HG03439 (cell line): ENCODE measurements around the gene CEACAM20.
"Not testable (repeated sequence)": the region's sequence is repeated elsewhere in the genome, so short reads cannot be mapped to it uniquely, and the experiment has no call there.

Experiments used
- ATAC-seq: cut with Tn5 transposase; IDR thresholded peaks from one replicate; pipeline ENCODE4 v1.9.1; 2021; ENCODE audit warnings: mild to moderate bottlenecking, moderate library complexity; ENCODE audit not compliant: unreplicated experiment

Gene CEACAM20

DNA sequence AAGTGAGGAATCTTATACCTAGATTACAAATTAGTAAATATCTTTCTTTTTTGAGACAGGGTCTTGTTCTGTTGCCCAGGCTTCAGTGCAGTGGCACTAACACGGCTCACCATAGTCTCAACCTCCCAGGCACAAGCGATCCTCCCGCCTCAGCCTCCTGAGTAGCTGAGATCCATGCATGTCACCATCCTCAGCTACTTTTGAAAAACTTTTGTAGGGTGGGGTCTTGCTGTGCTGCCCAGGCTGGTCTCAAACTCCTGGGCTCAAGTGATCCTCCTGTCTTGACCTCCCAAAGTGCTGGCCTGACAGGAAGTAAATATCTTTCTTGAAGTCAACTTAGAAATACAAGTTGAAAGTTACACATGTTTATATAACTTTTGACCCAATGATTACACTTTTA, 20.0 kb upstream of the CEACAM20 start:
- ATAC-seq = no peak

DNA sequence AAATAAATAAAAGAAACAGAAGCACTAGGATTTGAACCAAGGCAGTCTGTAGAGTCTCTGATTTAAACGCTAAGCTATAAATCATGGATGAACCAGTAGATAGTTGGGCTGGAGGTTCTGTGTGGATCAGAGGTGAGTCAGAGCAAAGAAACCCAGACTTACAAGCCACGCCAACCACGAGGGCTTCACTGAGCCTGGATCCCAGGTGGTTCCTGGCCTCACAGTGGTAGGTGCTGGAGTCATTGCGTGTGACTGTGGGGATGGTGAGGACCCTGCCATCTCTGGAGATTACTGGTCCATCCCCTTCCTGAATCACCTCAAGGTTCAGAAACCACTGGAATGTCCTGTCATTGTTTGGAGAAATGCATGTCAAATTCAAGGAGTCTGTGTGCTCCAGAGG, 19.3 kb upstream of the CEACAM20 start:
- ATAC-seq = no peak

DNA sequence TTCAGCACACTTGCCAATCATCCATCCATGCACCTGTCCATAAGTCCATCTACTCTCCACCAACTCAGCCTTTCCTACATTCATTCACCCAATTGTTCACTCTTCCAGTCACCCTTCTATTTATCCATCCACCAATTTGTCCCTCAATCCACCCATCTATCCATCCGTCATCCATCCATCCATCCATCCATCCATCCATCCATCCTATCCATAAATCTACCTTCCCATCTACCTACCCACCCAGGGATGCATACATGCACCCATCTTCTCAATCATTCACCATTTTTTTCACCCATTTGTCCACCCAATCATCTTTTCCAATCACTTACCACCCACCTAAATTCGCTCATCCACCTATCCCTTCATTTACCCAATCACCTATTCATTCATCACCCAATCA, 14.6 kb upstream of the CEACAM20 start:
- no peak for ATAC-seq

DNA sequence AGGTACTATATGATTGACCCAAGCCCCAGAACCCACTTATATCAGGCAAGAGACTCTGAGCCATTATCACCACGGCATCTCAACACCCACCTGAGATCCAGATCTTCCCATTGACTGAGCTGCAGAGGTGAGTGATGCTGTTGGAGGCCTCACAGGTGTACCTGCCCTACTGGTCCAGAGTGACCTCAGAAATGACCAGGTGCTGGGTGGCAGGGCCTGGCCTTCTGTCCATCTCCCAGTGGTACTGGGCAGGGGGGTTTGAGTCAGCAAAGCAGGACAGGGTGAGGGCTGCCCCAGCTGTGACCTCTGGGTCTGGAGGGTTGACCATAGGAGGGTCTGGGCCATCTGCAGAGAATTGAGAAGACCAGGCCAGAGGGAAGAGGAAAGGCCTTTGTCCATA, 13.2 kb upstream of the CEACAM20 start:
- ATAC-seq = no peak

DNA sequence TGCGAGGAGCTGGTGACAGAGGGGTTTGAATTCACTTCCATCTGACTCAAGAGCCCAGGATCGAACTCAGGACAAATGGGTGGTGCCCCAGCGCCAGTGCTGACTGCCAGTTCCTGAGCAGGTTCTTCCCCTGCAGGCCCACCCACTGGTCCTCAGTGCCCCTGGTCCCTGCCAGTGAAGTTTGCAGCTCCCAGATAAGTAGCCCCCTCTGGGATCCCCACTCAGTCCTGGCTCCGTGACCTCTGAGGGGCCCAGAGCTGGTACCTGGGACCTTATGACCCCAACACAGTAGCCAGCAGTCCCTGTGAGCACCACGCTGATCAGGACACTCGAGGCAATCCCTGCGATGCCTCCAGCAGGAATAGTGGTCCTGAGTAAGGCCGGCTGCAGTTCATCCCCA, 11.3 kb upstream of the CEACAM20 start:
- ATAC-seq = no peak

DNA sequence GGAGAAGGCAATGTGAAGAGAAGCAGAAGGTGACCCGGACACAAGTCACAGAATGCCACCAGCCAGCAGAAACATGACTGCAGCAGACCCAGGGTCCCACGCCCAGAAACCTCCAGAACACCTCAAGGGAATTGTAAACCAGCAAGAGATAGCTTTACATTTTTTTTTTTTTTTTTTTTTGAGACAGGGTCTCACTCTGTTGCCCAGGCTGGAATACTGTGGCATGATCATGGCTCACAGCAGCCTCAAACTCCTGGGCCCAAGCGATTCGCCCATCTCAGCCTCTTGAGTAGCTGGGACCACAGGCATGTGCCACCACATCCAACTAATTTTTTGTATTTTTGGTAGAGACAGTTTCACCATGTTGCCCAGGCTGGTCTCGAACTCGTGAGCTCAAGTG, 10.5 kb upstream of the CEACAM20 start:
- ATAC-seq = no peak

DNA sequence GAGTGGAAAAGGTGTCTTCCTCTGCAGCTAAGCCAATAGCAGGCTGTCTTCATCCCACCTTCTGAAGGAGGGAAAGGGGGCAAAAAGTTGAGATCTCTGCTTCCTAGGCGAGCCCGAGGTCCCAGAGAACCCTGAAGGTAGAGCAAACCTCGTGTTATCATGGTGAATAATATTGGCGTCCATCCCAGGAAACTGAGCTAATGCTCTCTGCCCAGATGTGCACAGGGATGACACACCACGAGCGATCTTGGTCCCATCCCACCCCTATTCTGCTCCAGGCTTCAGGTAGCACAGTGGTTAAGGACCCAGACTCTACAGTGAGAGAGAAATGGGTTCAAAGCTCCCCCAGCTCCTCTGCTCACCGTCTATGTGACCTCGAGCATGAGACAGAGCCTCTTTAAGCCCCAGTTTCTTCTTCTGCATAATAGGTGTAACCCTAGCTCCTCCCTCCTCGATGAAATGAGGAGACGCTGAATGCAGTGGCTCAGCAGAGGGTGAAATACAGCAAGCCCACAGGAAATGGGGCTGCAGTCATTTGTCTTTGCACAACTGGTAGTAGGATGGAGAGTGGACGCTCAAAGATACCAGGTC, 9.9 kb upstream of the CEACAM20 start:
- ATAC-seq = no peak

DNA sequence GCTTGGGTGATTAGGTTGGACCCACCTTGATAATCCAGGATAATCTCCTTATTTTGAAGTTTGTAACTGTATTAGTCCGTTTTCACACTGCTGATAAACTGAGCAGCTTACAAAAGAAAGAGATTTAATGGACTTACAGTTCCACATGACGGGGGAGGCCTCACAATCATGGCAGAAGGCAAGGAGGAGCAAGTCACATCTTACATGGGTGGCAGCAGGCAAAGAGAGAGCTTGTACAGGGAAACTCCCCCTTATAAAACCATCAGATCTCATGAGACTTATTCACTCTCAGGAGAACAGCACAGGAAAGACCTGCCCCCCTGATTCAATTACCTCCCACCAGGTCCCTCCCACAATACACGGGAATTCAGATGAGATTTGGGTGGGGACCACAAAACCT, 5.9 kb upstream of the CEACAM20 start:
- not testable (repeated sequence) for ATAC-seq

DNA sequence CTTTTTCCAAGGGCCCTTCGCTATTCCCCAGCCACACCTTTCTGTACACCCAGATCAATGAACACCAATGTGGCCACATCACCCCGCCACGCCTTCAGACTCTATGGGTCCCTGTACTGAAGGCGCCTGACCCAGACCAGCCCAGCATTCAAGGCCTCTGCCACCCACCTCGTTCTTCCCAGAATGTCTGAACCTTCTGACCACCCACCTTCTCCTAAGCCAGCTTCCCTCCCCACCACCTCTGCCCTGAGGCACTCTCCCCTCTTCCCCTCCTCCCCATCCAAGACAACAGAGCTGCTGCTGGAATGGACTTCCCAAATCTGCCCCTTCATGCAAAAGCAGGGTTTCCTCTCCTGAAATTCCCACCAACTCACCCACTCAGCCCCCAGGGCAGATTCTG, 3.3 kb upstream of the CEACAM20 start:
- no peak for ATAC-seq

DNA sequence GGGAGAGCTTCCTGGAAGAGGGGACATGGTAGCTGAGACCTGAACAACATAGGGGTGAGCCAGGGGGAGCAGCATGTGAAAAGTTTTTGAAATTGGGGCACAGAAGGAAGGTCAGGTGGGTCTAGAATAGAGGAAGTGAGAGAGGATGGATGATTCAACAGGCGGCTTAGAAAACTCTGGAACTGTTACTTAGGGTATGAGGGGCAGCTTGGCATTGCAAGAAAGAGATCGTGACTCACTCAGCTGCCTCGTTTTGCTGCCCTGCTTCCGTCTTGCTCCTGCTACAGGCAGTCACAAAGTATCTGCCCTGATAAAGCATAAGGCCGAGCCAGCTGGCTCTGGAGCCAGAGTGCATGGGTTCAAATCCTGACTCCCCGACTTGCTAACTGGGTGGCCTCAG, 1.3 kb upstream of the CEACAM20 start:
- no peak for ATAC-seq

DNA sequence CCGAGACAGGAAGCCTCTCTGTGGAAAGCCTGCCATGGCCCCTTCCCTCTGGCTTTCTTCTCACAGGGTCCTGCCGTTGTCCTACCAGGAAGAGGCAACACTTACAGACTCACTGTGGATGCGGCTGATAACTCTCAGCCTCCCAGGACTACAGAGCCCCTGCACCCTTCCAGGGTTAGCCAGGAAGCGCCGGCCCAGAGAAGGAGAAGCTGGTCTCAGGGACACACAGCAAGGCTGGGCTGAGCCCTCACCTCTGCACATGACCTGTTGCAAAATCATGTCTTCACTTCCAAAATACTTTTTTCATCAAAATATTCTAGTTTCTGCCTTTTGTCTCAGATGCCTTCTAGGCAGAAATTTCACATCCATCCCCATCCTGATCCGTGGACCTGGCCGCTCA, 1.9 kb downstream of the CEACAM20 start:
- no peak for ATAC-seq

DNA sequence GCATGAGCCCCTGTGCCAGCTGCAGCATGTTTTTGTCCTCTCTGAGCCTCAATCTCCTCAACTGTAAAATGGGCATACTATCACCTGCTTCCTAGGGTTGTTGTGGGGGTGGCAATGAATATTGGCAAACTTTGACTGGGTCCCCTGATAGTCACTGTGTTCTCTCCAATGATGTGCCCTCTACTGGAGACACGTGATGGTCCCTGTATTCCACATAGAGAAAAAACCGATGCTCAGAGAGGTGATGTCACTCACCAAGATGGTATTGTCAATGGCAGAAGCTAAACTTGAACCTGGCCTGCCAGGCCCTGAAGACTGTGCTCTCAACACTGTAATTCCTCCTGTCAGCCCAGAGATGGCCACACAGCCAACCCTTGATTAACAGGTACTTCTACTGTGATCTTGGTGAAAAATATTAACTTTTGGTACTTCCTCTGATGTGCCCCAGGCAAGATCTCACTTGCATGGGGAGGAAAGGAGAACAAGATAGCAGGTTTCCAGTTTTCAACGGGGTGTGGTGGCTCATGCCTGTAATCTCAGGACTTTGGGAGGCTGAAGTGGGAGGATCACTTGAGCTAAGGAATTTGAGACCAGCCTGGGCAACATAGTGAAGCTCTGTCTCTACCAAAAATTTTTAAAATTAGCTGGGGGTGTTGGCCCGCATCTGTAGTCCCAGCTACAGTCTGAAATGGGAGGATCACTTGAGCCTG, 3.6 kb downstream of the CEACAM20 start:
- no peak for ATAC-seq

DNA sequence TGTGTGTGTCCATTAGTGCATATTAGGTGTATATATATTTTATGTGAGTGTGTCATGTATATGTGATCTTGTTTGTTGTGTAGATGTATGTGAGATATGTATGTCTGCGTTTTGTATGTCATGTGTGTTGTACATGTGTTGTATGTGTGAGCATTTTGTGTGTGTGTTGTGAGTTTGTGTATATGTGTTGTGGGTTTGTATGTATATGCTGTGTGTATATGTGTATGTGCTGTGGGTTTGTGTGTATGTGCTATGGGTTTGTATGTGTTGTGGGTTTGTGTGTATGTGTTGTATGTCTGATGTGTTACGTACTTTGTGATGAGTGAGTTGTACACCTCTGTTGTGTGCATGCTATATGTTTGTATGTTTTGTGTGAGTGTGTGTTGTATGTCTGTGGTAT, 8.1 kb downstream of the CEACAM20 start:
- ATAC-seq = no peak

DNA sequence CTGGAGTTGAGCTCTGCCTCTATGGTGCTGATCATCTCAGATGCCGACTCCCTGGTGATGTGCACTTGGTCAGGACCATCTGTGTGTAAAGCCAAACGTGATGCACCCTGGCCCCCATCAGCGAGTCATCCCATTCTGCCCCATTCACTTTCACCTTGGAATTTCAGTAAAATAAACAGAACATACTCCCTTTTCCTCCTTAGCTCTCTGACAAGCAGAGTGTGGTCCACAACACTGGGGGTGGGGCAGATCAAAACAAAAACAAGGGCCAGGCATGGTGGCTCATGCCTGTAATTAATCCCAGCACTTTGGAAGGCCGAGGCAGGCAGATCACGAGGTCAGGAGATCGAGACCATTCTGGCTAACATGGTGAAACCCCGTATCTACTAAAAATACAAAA, 12.3 kb downstream of the CEACAM20 start:
- ATAC-seq = no peak

DNA sequence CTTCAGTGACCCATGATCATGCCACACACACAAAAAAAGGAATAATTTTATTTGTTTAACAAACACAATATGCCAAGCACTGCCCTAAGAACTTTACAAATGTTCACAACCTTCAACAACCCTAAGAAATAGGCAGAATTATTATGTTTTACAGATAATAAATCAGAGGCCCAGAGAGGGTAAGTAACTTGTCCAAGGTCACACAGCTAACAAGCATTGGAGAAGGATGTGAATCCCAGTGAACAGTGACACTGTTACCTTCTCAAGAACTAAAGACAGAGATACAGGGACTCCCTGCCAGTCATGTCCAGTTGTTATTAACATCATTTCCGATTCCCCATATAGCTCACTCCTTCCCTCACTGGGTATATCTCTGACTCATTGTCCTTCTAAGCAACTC, 13.6 kb downstream of the CEACAM20 start:
- ATAC-seq = no peak

DNA sequence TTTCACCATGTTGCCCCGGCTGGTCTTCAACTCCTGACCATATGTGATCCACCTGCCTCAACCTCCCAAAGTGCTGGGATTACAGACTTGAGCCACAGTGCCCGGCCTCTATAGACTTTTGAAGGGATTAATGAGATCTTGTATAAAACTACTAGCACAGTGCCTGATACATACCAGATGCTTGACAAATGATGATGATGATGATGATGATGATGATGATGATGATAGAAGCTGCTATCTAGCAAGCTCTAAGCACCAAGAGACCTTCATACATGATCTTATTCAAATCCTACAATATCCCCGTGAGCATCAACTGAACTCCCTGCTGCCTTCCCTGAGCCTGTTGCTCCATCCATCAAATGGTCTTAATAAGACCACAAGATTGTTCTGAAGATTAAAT, 14.4 kb downstream of the CEACAM20 start:
- ATAC-seq = no peak

DNA sequence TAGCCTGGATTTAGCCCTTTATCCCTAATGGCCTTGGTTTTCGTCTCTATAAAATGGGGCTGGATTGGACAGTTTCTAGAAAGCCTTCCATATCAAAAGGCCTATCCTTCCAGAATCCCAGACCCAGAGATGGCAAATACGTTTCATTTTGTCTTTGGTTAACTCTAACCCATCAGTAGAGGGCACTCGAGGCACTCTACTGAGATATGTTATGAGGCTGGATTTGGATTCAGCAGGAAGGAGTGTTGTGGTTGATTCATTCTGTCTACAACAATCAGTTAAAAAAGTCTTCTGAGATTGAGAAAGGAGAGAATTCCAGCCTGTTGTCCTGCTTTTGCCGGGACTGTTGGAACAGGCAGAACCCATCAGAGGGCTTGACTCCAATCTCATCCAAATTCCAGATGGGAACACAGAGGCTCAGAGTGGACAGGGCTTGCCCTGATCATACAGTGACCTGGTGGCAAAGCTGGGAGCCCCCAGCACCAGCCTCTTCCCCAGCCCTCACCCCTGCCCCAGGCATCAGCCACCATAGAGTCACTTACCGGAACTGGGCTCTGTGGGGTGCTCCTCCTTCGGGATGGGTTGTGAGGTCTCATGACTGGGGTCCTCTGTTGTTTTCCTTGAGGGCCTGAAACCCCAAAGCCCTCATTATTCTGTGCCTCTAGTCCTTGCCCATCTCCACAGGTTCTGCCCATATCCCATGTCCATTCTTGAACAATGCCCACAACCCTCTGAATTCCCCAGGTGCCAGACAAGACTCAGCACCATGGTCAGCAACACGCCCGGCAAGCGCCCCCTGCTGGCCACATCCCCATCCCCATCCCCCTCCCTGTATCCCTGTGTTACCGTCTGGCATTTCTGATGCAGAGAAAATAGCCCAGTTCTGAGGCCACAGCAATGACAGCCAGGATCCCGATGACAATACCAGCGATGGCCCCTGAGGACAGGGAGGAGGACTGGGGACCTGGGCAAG, 16.9 kb downstream of the CEACAM20 start:
- ATAC-seq = no peak

DNA sequence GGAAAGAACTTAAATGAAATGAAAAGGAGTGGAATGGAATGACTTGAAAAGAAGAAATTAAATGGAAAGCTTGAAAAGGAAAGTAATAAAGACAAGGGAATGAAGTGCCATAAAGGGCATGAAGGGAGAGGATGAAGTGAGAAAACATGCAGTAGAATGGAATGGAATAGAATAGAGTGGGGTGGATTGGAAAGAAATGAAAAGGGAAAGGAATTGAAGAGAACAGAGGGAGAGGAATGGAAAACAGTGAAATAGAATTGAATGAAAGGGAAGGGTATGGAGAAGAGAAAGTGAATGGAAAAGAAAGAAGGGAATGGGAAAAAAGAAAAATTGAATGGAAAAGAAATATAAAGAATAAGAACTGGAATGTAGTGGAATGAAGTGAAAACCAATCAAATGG, 20.0 kb downstream of the CEACAM20 start:
- no peak for ATAC-seq

DNA sequence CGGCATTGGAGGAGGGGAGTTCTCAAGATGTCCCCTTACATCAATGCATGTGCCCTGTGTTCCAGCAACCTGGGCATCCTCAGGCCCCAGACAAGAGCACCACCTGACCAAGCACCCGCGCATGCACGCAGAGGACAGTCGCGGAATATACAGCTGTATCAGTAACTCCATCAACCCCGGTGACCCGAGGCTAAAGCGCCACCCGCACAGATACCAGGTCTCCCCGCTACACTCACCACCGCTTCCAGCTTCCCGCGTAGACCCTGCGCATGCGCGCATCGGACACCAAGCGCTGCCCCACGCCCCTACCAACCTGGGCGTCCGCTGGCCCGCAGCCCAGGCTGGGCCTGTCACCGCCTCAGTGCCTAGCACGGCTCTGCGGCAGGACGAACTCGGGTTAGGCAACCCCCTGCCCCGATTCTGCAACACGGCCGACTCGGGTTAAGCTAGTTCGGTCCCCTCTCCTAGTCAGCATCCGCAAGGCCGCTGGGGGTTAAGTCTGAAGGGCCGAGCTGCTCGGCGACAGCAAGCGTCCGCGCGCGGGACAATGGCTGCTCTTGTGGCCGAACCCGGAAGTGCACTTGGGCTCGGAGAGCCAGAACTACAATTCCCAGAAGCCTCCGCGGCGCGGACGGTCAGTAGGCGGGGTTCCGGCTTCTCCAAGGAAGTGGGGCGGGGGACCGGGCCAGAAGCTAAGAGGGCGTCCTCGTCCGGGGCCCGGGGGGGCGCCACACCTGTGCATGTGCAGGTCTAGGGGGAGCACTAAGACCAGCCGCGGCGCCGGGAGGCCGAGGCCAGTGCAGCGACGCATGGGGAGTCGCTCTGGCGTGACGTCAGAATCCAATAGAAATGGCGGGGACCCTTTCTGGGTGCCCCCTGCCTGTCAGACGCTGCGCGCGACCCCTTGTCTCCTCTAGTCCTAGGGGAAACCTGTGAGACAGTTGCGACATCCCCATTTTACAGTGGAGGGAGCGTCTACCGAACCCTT, 29.2 kb downstream of the CEACAM20 start, which contains the start of gene ZNF180:
ZNF180 (minus strand) TSS at position 561 of the 988 bp plus-strand sequence. CDS start 3,188 bp downstream, outside the sequence.
- peak; percentile 93 for ATAC-seq

DNA sequence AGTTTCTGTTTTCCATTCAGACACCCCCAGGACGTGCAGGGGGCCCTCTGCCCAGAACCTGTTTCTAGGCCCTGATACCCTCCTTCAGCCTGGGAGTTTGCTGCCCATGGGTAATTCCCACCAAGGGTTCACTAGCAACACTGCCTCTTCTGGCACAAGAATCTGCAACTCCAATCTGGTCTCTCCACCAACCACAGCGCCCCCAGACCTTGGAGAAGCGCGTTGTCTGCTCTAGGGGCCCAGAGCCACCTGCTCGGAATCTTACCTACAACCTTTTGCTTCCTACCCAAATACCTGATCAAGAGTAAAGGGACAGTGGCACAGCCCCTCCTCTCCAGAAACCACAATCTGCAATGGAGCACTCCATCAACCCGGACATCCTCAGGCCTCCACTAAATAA, 29.9 kb downstream of the CEACAM20 start:
- ATAC-seq = no peak
